Gastroesophageal sphincter (tissue), 3 donors: Measurements from ENCODE around the gene ST6GALNAC3.

Experiments used
- POLR2A ChIP-seq, 2 donors: fragments of 450-650 bp; IDR thresholded peaks; one replicate each; pipeline ENCODE4 v1.6.1; 2017; ENCODE audit warnings: antibody characterized with exemption in 2 of 2, mild to moderate bottlenecking in 2 of 2, moderate library complexity in 1 of 2
- POLR2AphosphoS5 ChIP-seq: sonication (generic); formaldehyde crosslinking; IDR thresholded peaks from one replicate; pipeline ENCODE4 v1.6.1; 2017; ENCODE audit warnings: antibody characterized with exemption
- TF ChIP-seq, protein P1 (sequence below), 4 experiments: fragments of 200-600 bp in 2 of 4; fragments of 450-650 bp in 2 of 4; sonication (generic) in 1 of 4; IDR thresholded peaks; one replicate each; pipeline ENCODE4 v1.5.1; 2017 to 2019; ENCODE audit warnings: antibody characterized with exemption in 4 of 4, mild to moderate bottlenecking in 2 of 4, moderate library complexity in 2 of 4

DNA sequence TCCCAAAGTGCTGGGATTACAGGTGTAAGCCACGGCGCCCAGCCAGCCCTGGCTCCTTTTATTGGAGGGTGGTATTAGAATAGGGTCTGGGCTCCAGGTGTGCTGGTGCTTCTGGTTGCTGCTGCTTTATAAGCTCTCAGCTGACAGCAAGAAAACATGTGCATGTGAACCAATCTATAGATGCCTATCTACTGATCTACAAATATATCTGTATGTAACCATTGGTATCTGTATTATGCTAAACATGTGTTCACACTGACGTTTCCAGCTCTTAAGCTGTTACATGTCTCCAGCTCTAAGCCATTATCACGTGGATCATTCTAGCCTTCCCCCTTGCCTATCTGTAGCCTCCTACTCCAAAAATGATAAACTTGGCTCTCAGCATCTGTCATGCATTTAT is 82.4 kb downstream of the ST6GALNAC3 start:
- no peak for TF ChIP-seq POLR2A (IDR thresholded peaks at IDR 0.05)
- TF ChIP-seq, protein P1, sequence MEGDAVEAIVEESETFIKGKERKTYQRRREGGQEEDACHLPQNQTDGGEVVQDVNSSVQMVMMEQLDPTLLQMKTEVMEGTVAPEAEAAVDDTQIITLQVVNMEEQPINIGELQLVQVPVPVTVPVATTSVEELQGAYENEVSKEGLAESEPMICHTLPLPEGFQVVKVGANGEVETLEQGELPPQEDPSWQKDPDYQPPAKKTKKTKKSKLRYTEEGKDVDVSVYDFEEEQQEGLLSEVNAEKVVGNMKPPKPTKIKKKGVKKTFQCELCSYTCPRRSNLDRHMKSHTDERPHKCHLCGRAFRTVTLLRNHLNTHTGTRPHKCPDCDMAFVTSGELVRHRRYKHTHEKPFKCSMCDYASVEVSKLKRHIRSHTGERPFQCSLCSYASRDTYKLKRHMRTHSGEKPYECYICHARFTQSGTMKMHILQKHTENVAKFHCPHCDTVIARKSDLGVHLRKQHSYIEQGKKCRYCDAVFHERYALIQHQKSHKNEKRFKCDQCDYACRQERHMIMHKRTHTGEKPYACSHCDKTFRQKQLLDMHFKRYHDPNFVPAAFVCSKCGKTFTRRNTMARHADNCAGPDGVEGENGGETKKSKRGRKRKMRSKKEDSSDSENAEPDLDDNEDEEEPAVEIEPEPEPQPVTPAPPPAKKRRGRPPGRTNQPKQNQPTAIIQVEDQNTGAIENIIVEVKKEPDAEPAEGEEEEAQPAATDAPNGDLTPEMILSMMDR (IDR thresholded peaks at IDR 0.05): no peak
- no peak for TF ChIP-seq POLR2AphosphoS5
